Gastroesophageal sphincter (tissue), 4 donors: ENCODE results near the gene GON4L. TPM values are rescaled to one million over a fixed set of nuclear protein-coding genes. Genes with fewer than 3 reads are reported as not detected.
"Not testable (repeated sequence)": the region's sequence is repeated elsewhere in the genome, so short reads cannot be mapped to it uniquely, and the experiment has no call there.

Source experiments
- ATAC-seq: fragments of 150-250 bp; one replicate; pipeline ENCODE4 v1.9.1; 2016; ENCODE audit warnings: mild to moderate bottlenecking, moderate library complexity
- H3K27ac ChIP-seq, 4 donors: fragments of 200-600 bp; sonication (generic) in 3 of 4; 1 replicate in 3 of 4; 2 replicates in 1 of 4; pipeline ENCODE4 v1.5.1; 2016 to 2019
- H3K27me3 ChIP-seq: fragments of 200-600 bp; sonication (generic); one replicate; pipeline ENCODE4 v1.5.1; 2019
- H3K36me3 ChIP-seq, 2 donors: fragments of 200-600 bp; sonication (generic); one replicate each; pipeline ENCODE4 v1.5.1; 2019; ENCODE audit warnings: control low read depth in 1 of 2
- H3K4me1 ChIP-seq, 3 donors: fragments of 200-600 bp; sonication (generic); 1 replicate in 2 of 3; 2 replicates in 1 of 3; pipeline ENCODE4 v1.5.1; 2016 to 2019; ENCODE audit warnings: control low read depth in 2 of 3
- H3K4me3 ChIP-seq, 2 donors: fragments of 200-600 bp; sonication (generic); one replicate each; pipeline ENCODE4 v1.5.1; 2019; ENCODE audit warnings: mild to moderate bottlenecking in 1 of 2, moderate library complexity in 1 of 2
- H3K9me3 ChIP-seq, 3 donors: fragments of 200-600 bp; sonication (generic); one replicate each; pipeline ENCODE4 v1.5.1; 2017 to 2019; ENCODE audit warnings: control low read depth in 2 of 3
- EP300 ChIP-seq: sonication (generic); formaldehyde crosslinking; IDR thresholded peaks from one replicate; pipeline ENCODE4 v1.6.1; 2017; ENCODE audit warnings: antibody characterized with exemption, mild to moderate bottlenecking
- POLR2A ChIP-seq, 2 donors: fragments of 450-650 bp; IDR thresholded peaks; one replicate each; pipeline ENCODE4 v1.6.1; 2017; ENCODE audit warnings: antibody characterized with exemption in 2 of 2, mild to moderate bottlenecking in 2 of 2, moderate library complexity in 1 of 2
- POLR2AphosphoS5 ChIP-seq: sonication (generic); formaldehyde crosslinking; IDR thresholded peaks from one replicate; pipeline ENCODE4 v1.6.1; 2017; ENCODE audit warnings: antibody characterized with exemption
- WGBS, 2 donors: methylation state at CpG; one replicate each; pipeline ENCODE4 v1.1.5; 2018; ENCODE audit warnings: low coverage in 1 of 2; 5-methylcytosine and 5-hydroxymethylcytosine counted together
- small RNA-seq, 4 donors: library from RNA; depleted of rRNA; stranded (forward); fragments of <200 nt; gene quantifications; one replicate each; pipeline ENCODE3, GENCODE V24; 2016
- total RNA-seq, 4 donors: library from RNA; depleted of rRNA; stranded (reverse); fragments of >200 nt; gene quantifications; one replicate each; pipeline ENCODE4 v1.1.0, GENCODE V29; 2016
- TF ChIP-seq, protein P1 (sequence below), 4 experiments: fragments of 200-600 bp in 2 of 4; fragments of 450-650 bp in 2 of 4; sonication (generic) in 1 of 4; IDR thresholded peaks; one replicate each; pipeline ENCODE4 v1.5.1; 2017 to 2019; ENCODE audit warnings: antibody characterized with exemption in 4 of 4, mild to moderate bottlenecking in 2 of 4, moderate library complexity in 2 of 4

GON4L gene
- total RNA-seq, 4 donors from 2014 or later = 16.6 to 55.1 (median 35.9) TPM

DNA sequence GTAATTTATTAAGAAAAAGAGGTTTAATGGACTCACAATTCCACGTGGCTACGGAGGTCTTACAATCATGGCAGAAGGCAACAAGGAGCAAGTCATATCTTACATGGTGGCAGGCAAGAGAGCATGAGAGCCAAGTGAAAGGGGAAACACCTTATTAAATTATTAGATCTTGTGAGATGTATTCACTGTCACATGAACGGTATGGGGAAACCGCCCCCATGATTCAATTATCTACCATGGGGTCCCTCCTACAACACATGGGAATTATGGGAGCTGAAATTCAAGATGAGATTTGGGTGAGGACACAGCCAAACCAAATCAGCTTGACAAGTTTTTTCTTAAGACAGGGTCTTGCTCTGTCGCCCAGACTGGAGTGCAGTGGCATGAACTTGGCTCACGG is 153.8 kb downstream of the GON4L start:
- H3K27ac ChIP-seq = no peak overlapping the region
- ATAC-seq = no peak
- H3K27me3 ChIP-seq = no peaks in the 10 kb centered on the region
- H3K9me3 ChIP-seq = no peaks in the 10 kb centered on the region
- H3K4me1 ChIP-seq = no peaks in the 10 kb centered on the region
- H3K4me3 ChIP-seq = no peak overlapping the region
- no peaks in the 10 kb centered on the region for H3K36me3 ChIP-seq
- 88 to 90% methylated on average over 4 to 6 of the region's 6 CpGs for WGBS, 2 donors
- TF ChIP-seq, protein P1, sequence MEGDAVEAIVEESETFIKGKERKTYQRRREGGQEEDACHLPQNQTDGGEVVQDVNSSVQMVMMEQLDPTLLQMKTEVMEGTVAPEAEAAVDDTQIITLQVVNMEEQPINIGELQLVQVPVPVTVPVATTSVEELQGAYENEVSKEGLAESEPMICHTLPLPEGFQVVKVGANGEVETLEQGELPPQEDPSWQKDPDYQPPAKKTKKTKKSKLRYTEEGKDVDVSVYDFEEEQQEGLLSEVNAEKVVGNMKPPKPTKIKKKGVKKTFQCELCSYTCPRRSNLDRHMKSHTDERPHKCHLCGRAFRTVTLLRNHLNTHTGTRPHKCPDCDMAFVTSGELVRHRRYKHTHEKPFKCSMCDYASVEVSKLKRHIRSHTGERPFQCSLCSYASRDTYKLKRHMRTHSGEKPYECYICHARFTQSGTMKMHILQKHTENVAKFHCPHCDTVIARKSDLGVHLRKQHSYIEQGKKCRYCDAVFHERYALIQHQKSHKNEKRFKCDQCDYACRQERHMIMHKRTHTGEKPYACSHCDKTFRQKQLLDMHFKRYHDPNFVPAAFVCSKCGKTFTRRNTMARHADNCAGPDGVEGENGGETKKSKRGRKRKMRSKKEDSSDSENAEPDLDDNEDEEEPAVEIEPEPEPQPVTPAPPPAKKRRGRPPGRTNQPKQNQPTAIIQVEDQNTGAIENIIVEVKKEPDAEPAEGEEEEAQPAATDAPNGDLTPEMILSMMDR (IDR thresholded peaks at IDR 0.05) = no peak
- TF ChIP-seq EP300 = no peak
- no peak for TF ChIP-seq POLR2A (IDR thresholded peaks at IDR 0.05)
- no peak for TF ChIP-seq POLR2AphosphoS5

DNA sequence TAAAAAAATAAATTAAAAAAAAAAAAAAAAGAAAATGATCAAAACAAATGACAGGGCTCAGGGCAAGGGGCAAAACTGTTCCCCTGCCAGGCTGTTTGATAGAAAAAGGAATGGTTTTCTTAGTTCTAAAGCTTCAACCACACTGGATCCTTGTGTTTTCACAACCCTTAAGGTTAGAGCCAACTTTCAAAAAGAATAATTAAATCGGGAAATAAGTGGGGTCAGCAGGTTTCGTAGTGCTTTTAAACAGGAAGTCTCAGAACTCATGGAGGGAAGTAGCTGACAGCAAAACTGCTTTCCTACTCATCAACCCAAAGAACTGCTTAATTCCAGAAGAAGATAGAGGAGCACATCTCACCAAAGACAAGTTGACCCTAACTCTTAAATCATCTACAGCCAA is 155.3 kb downstream of the GON4L start:
- ATAC-seq, H3K36me3 ChIP-seq, H3K4me3 ChIP-seq, H3K27ac ChIP-seq, H3K27me3 ChIP-seq, H3K4me1 ChIP-seq, H3K9me3 ChIP-seq: not testable (repeated sequence)
- WGBS, 2 donors = 80% methylated on average over 2 of the region's 2 CpGs; no CpG with 5 or more reads in 1 of the 2 donors

Small RNA genes lying within 50 kb of the gene (small RNA-seq; reads per million reads assigned to genes)
- 0 reads per million in 4 donors for gene RF00015

Other genes with a start within 250 kb of the GON4L start
- gene MSTO1, start 247.0 kb downstream of the GON4L start, total RNA-seq = 10 to 100 TPM in 1 of 4 donors, 1 to 10 TPM in 3; 7.6 to 13.2 (median 8.4) TPM
- gene YY1AP1, start 168.4 kb downstream of the GON4L start, total RNA-seq = 100 to 1,000 TPM in 3 of 4 donors, 10 to 100 TPM in 1; 77.4 to 181 (median 152) TPM
- 100 to 1,000 TPM in 3 of 4 donors, 10 to 100 TPM in 1; 81.4 to 115 (median 107) TPM for gene DAP3, start 168.1 kb downstream of the GON4L start, total RNA-seq
- gene SYT11, start 2.4 kb upstream of the GON4L start, total RNA-seq = 10 to 100 TPM; 10.4 to 25.7 (median 19.7) TPM
- gene RIT1, start 54.1 kb upstream of the GON4L start, total RNA-seq = 10 to 100 TPM; 25.0 to 37.1 (median 30.0) TPM
- gene KHDC4, start 77.2 kb upstream of the GON4L start, total RNA-seq = 10 to 100 TPM; 20.4 to 57.4 (median 34.6) TPM
- under 1 TPM in 1 of 4 donors, not detected in 3; 0.27 TPM for gene RXFP4, start 84.4 kb upstream of the GON4L start, total RNA-seq
- 10 to 100 TPM; 69.7 to 94.0 (median 82.6) TPM for gene ARHGEF2, start 121.3 kb upstream of the GON4L start, total RNA-seq
- 100 to 1,000 TPM; 103 to 157 (median 146) TPM for gene SSR2, start 163.7 kb upstream of the GON4L start, total RNA-seq
- 10 to 100 TPM; 19.6 to 29.6 (median 24.8) TPM for gene UBQLN4, start 196.6 kb upstream of the GON4L start, total RNA-seq
- gene LAMTOR2, start 197.6 kb upstream of the GON4L start, total RNA-seq = 10 to 100 TPM; 66.8 to 79.3 (median 73.1) TPM
- 10 to 100 TPM in 1 of 4 donors, not detected in 3; 22.1 TPM for gene RAB25, start 203.9 kb upstream of the GON4L start, total RNA-seq
- under 1 TPM; under 0.01 to 0.78 (median 0.52) TPM for gene MEX3A, start 225.3 kb upstream of the GON4L start, total RNA-seq